Immature natural killer cell (primary cell): ENCODE data around the gene STK4. TPM values are rescaled to one million over a fixed set of nuclear protein-coding genes. Genes with fewer than 3 reads are reported as not detected.

ENCODE experiments used
- DNase-seq, 3 donors: peaks; one replicate each; pipeline ENCODE4 v3.0.0; 2022; ENCODE audit warnings: mixed read lengths in 1 of 3
- H3K27ac Mint-ChIP-seq, 6 donors: one replicate each; pipeline ENCODE4 v1.8.0; 2020; ENCODE audit warnings: mixed read lengths in 6 of 6, mild to moderate bottlenecking in 5 of 6, inconsistent platforms in 4 of 6, moderate library complexity in 3 of 6
- H3K27me3 Mint-ChIP-seq, 3 donors: one replicate each; pipeline ENCODE4 v1.8.0; 2020 to 2021; ENCODE audit warnings: low read depth in 3 of 3, mild to moderate bottlenecking in 3 of 3, mixed read lengths in 3 of 3, moderate library complexity in 3 of 3, inconsistent platforms in 1 of 3
- H3K36me3 Mint-ChIP-seq, 3 donors: one replicate each; pipeline ENCODE4 v1.8.0; 2020; ENCODE audit warnings: mixed read lengths in 3 of 3, inconsistent platforms in 2 of 3, mild to moderate bottlenecking in 2 of 3
- H3K4me1 Mint-ChIP-seq, 2 donors: one replicate each; pipeline ENCODE4 v1.8.0; 2020; ENCODE audit warnings: inconsistent platforms in 2 of 2, mild to moderate bottlenecking in 2 of 2, mixed read lengths in 2 of 2, moderate library complexity in 1 of 2
- H3K4me3 Mint-ChIP-seq, 5 donors: one replicate each; pipeline ENCODE4 v1.8.0; 2020; ENCODE audit warnings: mild to moderate bottlenecking in 5 of 5, mixed read lengths in 5 of 5, inconsistent platforms in 3 of 5, moderate library complexity in 3 of 5
- H3K9me3 Mint-ChIP-seq, 6 donors: one replicate each; pipeline ENCODE4 v1.8.0; 2020; ENCODE audit warnings: mild to moderate bottlenecking in 6 of 6, mixed read lengths in 6 of 6, inconsistent platforms in 4 of 6, moderate library complexity in 3 of 6
- polyA plus RNA-seq, 3 donors: library from polyadenylated mRNA; unstranded; fragments of 300-500 nt; fragmentation: Illumina TruSeq; gene quantifications; one replicate each; pipeline ENCODE4 v1.2.3, GENCODE V29; 2021

Gene STK4
- polyA plus RNA-seq, 3 donors from 2014 or later, result 122 to 256 (median 133) TPM

- Mint-ChIP-seq H3K4me3 (peak overlapping the region; percentile 41 to 71 (median 49)), H3K36me3 (peaks cover 0 to 7% (median 0%) of the 10 kb centered on the region in 3 donors), H3K27me3 (peaks cover 12 to 27% (median 24%) of the 10 kb centered on the region in 3 donors), H3K4me1 (peaks cover 16 to 26% of the 10 kb centered on the region in 2 donors), H3K9me3 (no peaks in the 10 kb centered on the region), H3K27ac (no peak overlapping the region)
- peak; percentile 22 to 39 (median 31) for DNase-seq
Observed at GRCh38 chr20:45097485-45098102, 131.3 kb downstream of the STK4 start.

- Mint-ChIP-seq H3K27me3 (peaks cover 12 to 27% (median 24%) of the 10 kb centered on the region in 3 donors), H3K9me3 (no peaks in the 10 kb centered on the region), H3K4me1 (peaks cover 16 to 26% of the 10 kb centered on the region in 2 donors), H3K36me3 (peaks cover 0 to 7% (median 0%) of the 10 kb centered on the region in 3 donors), H3K27ac (no peak overlapping the region), H3K4me3 (peak overlapping the region in 4 of 5 donors; percentile 44 to 73 (median 66))
- DNase-seq, result peak in 1 of 3 donors; percentile 21
Observed at GRCh38 chr20:45098103-45098773, 131.9 kb downstream of the STK4 start.

- Mint-ChIP-seq H3K9me3 (no peaks in the 10 kb centered on the region), H3K27me3 (peaks cover 15 to 29% (median 27%) of the 10 kb centered on the region in 3 donors), H3K36me3 (peaks cover 0 to 10% (median 0%) of the 10 kb centered on the region in 3 donors), H3K4me1 (peaks cover 16 to 23% of the 10 kb centered on the region in 2 donors), H3K27ac (no peak within 1 kb of the TSS), H3K4me3 (no peak within 1 kb of the TSS)
- DNase-seq, result no peak
Observed at GRCh38 chr20:45100563-45101245, 134.4 kb downstream of the STK4 start, which contains the start of gene KCNS1. TSS of gene KCNS1 (minus strand) at chr20:45101127. CDS start at chr20:45099236, 1,891 bp downstream.

- Mint-ChIP-seq H3K9me3 (no peaks in the 10 kb centered on the region), H3K27me3 (peaks cover 15 to 31% (median 26%) of the 10 kb centered on the region in 3 donors), H3K4me3 (no peak overlapping the region), H3K27ac (no peak overlapping the region), H3K36me3 (peaks cover 0 to 10% (median 0%) of the 10 kb centered on the region in 3 donors), H3K4me1 (peaks cover 13 to 19% of the 10 kb centered on the region in 2 donors)
- DNase-seq, result no peak
Observed at GRCh38 chr20:45101333-45101850, 135.1 kb downstream of the STK4 start.

DNA sequence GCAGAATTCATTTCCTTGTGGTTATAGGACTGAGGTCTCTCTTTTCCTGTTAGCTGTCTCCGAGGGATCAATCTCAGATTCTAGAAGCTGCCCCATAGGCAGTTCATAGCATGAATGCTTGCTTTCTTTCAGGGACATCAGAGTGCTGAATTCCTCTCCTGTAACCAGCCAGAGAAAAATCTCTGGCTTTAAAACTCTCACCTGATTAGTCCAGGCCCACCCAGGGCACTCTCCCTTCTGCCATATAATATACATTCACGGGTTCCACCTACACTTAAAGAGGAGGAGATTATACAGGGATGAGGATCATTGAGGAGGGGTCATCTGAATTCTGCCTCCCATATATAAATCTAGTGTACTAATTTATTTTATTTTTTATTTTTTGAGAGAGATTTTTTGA is 136.8 kb downstream of the STK4 start:
- H3K27ac Mint-ChIP-seq, result no peak overlapping the region
- H3K36me3 Mint-ChIP-seq, result peaks cover 0 to 7% (median 0%) of the 10 kb centered on the region in 3 donors
- H3K27me3 Mint-ChIP-seq, result peaks cover 11 to 26% (median 17%) of the 10 kb centered on the region in 3 donors

GRCh38 chr20:45104786-45105185 is 138.5 kb downstream of the STK4 start:
- H3K9me3 Mint-ChIP-seq, result no peaks in the 10 kb centered on the region
- H3K27ac Mint-ChIP-seq, result no peak overlapping the region
- H3K4me3 Mint-ChIP-seq, result no peak overlapping the region
- H3K27me3 Mint-ChIP-seq, result peaks cover 5 to 19% (median 17%) of the 10 kb centered on the region in 3 donors
- peaks cover 0 to 7% (median 0%) of the 10 kb centered on the region in 3 donors for H3K36me3 Mint-ChIP-seq
- no peak for DNase-seq
- H3K4me1 Mint-ChIP-seq, result peaks cover 0 to 2% of the 10 kb centered on the region in 2 donors

More for the DNA sequence above, 136.8 kb downstream of the STK4 start:
- Mint-ChIP-seq H3K9me3 (no peaks in the 10 kb centered on the region), H3K4me1 (peaks cover 7 to 8% of the 10 kb centered on the region in 2 donors), H3K4me3 (no peak overlapping the region)
- no peak for DNase-seq

GRCh38 chr20:45105317-45105716 is 139.0 kb downstream of the STK4 start:
- Mint-ChIP-seq H3K4me1 (peaks cover 0 to 2% of the 10 kb centered on the region in 2 donors), H3K27me3 (peaks cover 5 to 14% (median 13%) of the 10 kb centered on the region in 3 donors), H3K27ac (no peak overlapping the region), H3K36me3 (peaks cover 0 to 7% (median 0%) of the 10 kb centered on the region in 3 donors), H3K4me3 (no peak overlapping the region), H3K9me3 (no peaks in the 10 kb centered on the region)
- no peak for DNase-seq

DNA sequence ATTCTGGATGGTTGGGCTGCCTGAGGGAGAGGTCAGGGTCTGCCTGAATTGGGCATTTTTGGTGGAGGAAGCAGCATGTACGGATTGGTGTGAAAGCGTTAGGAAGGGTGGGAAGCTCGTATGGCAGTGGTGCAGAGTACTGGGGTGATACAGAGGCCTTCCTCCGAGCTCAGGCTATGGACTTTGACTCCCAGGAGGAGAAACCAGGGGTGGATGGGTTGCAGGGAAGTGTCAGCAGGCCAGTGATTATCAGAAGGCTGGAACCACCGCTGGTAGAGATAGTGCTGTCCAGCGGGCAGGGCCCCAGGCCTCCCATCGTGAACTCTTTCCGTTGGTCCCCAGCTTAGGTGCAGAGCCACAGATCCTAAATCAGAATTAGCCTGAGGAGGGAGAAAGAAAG is 143.3 kb downstream of the STK4 start:
- Mint-ChIP-seq H3K27me3 (peaks cover 4 to 12% (median 4%) of the 10 kb centered on the region in 3 donors), H3K36me3 (peaks cover 0 to 3% (median 0%) of the 10 kb centered on the region in 3 donors), H3K4me1 (no peaks in the 10 kb centered on the region), H3K27ac (no peak overlapping the region), H3K4me3 (no peak overlapping the region), H3K9me3 (no peaks in the 10 kb centered on the region)
- DNase-seq, result no peak

- H3K36me3 Mint-ChIP-seq, result no peaks in the 10 kb centered on the region
- no peak for DNase-seq
- no peak overlapping the region for H3K27ac Mint-ChIP-seq
- no peaks in the 10 kb centered on the region for H3K4me1 Mint-ChIP-seq
- H3K4me3 Mint-ChIP-seq, result no peak overlapping the region
- no peaks in the 10 kb centered on the region for H3K9me3 Mint-ChIP-seq
- peaks cover 2 to 9% (median 4%) of the 10 kb centered on the region in 3 donors for H3K27me3 Mint-ChIP-seq
Observed at GRCh38 chr20:45110301-45110700, 144.0 kb downstream of the STK4 start.

DNA sequence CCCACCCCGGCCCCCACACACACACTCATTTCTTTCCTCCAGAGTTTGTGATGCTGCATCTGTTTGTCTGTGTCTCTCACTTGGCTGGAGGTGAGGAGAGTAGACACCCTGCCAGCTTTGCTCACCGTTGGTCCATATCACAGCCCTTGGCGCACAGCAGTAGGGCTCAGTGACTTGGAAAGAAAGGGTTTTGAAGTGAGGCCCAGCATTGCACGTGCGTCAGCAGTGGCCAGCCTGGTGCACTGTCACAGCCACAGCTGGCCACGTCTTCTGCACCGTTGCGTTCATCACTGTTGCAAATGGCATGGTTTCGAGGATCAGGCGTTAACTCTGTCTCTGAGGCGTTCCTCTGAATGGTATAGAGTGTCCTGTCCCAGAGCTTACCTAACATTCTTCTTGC is 145.0 kb downstream of the STK4 start:
- Mint-ChIP-seq H3K4me1 (no peaks in the 10 kb centered on the region), H3K36me3 (no peaks in the 10 kb centered on the region), H3K27ac (no peak overlapping the region), H3K9me3 (no peaks in the 10 kb centered on the region), H3K4me3 (no peak overlapping the region), H3K27me3 (peaks cover 2 to 7% (median 4%) of the 10 kb centered on the region in 3 donors)
- no peak for DNase-seq

GRCh38 chr20:45111799-45112471 is 145.6 kb downstream of the STK4 start:
- Mint-ChIP-seq H3K4me3 (no peak overlapping the region), H3K27me3 (peaks cover 2 to 7% (median 6%) of the 10 kb centered on the region in 3 donors), H3K4me1 (no peaks in the 10 kb centered on the region), H3K27ac (no peak overlapping the region), H3K36me3 (no peaks in the 10 kb centered on the region), H3K9me3 (peaks cover 0 to 1% (median 0%) of the 10 kb centered on the region in 6 donors)
- DNase-seq, result no peak

GRCh38 chr20:45112754-45113153 is 146.4 kb downstream of the STK4 start:
- H3K27me3 Mint-ChIP-seq, result peaks cover 2 to 7% (median 4%) of the 10 kb centered on the region in 3 donors
- no peak for DNase-seq
- peaks cover 0 to 1% (median 0%) of the 10 kb centered on the region in 6 donors for H3K9me3 Mint-ChIP-seq
- H3K27ac Mint-ChIP-seq, result no peak overlapping the region
- no peak overlapping the region for H3K4me3 Mint-ChIP-seq
- no peaks in the 10 kb centered on the region for H3K4me1 Mint-ChIP-seq
- H3K36me3 Mint-ChIP-seq, result no peaks in the 10 kb centered on the region

DNA sequence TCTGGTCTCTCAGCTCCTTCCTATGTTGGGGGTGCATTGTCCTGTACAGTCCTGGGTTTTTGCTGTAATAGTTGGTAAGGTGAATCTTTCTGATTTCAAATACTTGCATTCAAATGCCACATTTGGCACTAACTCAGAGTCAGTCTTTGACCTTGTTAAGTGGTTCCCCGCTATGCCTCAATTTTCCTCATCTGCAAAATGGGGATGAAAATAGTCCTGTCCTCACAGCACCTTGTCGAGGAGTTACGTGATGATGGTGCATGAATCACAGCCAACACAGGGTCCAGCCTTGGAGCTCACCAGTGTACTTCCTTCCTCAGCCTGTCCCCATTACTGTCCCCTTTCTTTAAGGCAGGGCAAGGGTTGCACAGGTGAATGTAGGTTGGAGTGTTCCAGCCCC is 147.6 kb downstream of the STK4 start:
- Mint-ChIP-seq H3K4me1 (no peaks in the 10 kb centered on the region), H3K27me3 (peaks cover 2 to 10% (median 5%) of the 10 kb centered on the region in 3 donors), H3K9me3 (peaks cover 0 to 1% (median 0%) of the 10 kb centered on the region in 6 donors), H3K27ac (no peak overlapping the region), H3K4me3 (no peak overlapping the region), H3K36me3 (no peaks in the 10 kb centered on the region)
- DNase-seq, result no peak
